ENCODE measurements around the gene MEF2C.

DNA sequence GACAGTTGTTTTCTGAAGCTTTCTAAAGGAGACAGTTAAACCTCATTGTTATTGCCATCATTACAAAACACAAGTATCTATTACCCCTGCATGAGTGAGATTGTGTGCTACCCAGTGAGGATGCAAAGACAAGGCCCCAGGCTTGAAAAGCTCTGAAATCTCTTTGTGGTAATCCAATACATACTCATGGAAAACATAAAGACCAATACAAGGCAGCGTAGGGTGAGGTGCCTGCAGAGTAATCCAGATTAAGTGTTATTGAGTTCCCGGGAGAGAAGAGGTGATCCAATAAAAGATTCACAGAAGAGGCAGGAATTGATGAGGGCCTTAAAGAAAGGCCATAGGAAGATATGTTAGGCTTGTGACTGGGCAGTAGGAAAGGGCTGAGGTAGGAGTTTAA, 150.1 kb downstream of the MEF2C start:
- TF ChIP-seq, protein P1, sequence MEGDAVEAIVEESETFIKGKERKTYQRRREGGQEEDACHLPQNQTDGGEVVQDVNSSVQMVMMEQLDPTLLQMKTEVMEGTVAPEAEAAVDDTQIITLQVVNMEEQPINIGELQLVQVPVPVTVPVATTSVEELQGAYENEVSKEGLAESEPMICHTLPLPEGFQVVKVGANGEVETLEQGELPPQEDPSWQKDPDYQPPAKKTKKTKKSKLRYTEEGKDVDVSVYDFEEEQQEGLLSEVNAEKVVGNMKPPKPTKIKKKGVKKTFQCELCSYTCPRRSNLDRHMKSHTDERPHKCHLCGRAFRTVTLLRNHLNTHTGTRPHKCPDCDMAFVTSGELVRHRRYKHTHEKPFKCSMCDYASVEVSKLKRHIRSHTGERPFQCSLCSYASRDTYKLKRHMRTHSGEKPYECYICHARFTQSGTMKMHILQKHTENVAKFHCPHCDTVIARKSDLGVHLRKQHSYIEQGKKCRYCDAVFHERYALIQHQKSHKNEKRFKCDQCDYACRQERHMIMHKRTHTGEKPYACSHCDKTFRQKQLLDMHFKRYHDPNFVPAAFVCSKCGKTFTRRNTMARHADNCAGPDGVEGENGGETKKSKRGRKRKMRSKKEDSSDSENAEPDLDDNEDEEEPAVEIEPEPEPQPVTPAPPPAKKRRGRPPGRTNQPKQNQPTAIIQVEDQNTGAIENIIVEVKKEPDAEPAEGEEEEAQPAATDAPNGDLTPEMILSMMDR (IDR thresholded peaks at IDR 0.05; ENCODE audit: poor library complexity, severe bottlenecking), result no peak
- no peak for TF ChIP-seq MXI1 (conservative IDR thresholded peaks at IDR 0.05; ENCODE audit: poor library complexity, severe bottlenecking)
